ENCODE results near the gene CD300LG. TPM values are rescaled to one million over a fixed set of nuclear protein-coding genes. Genes with fewer than 3 reads are reported as not detected.

The CD300LG gene
- total RNA-seq, 1 experiment from 2014 or later: not detected

DNA sequence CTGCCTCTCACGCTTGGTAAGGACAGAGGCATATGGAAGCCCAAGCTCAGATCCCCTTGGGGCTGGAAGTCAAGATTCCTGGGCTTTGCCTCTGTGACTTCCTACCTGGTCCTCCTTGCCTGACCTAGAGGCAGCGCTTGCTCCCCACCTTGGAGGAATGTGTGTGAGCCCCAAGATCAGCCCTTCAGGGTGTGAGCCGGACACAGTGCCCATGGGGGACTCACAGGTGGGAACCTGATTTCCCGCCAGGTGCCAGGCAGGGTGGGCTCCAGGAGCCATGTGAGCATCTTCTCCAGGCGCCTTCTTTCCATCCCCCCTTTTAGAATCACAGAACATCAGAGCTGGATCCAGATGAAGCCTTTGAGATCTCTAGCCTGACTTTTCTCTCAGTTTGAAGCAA is 10.2 kb downstream of the CD300LG start:
- Histone ChIP-seq H3K79me2 (ENCODE audit: insufficient read depth, low read length) (no peaks in the 10 kb centered on the region), H3K27me3 (ENCODE audit: insufficient read depth, low read length) (no peaks in the 10 kb centered on the region), H3K4me1 (ENCODE audit: control insufficient read depth in 1 of 2, insufficient read depth in 2 of 2, low read length in 2 of 2) (no peaks in the 10 kb centered on the region), H3K9ac (ENCODE audit: low read length) (no peak overlapping the region), H2AFZ (ENCODE audit: low read depth, low read length, poor library complexity, severe bottlenecking) (no peak overlapping the region), H3K36me3 (ENCODE audit: control insufficient read depth in 1 of 2, insufficient read depth in 2 of 2, low read length in 2 of 2) (no peaks in the 10 kb centered on the region), H4K20me1 (ENCODE audit: insufficient read depth) (no peaks in the 10 kb centered on the region), H3K9me2 (ENCODE audit: insufficient read depth) (no peaks in the 10 kb centered on the region), H3K9me3 (ENCODE audit: control insufficient read depth in 1 of 2, insufficient read depth in 1 of 2, low read depth in 1 of 2, low read length in 2 of 2) (no peaks in the 10 kb centered on the region), H3K4me2 (ENCODE audit: low read length) (no peak overlapping the region), H3K27ac (ENCODE audit: low read depth, low read length) (no peak overlapping the region), H3K4me3 (replicated peaks in 1 of 2; ENCODE audit: low read depth in 1 of 2, low read length in 2 of 2) (no peak overlapping the region)
- RAD21 ChIA-PET (ENCODE audit: low non-redundant PET in 1 of 2, low total read pairs in 2 of 2, uncharacterized antibody in 2 of 2, unreplicated experiment in 2 of 2): no interaction called here
- POLR2A ChIA-PET: no interaction called here
- intact Hi-C loops (cut with micrococcal nuclease): no loop called here
- BruUV-seq (replicated peaks): no TSS peak
- CTCF ChIA-PET: interaction anchor here (1.0 kb wide), 1 partner anchor 11 kb away, joined by 3 read pairs; no protein-coding TSS in a partner anchor
- TF ChIP-seq ZNF274 (IDR thresholded peaks at IDR 0.05; ENCODE audit: low read depth, low read length) (no peak), SP1 (IDR thresholded peaks at IDR 0.05; ENCODE audit: low read depth) (no peak), TCF7L2 (IDR thresholded peaks at IDR 0.05; ENCODE audit: borderline replicate concordance, extremely low read depth, insufficient read depth, insufficient read length) (no peak), ATF3 (IDR thresholded peaks at IDR 0.05) (no peak), ELF1 (IDR thresholded peaks at IDR 0.05; ENCODE audit: borderline replicate concordance, low read depth) (no peak), RAD21 (IDR thresholded peaks at IDR 0.05; ENCODE audit: low read depth) (no peak), SRF (IDR thresholded peaks at IDR 0.05; ENCODE audit: low read depth) (no peak), FOSL1 (IDR thresholded peaks at IDR 0.05; ENCODE audit: low read depth) (no peak)
- TF ChIP-seq, protein P1, sequence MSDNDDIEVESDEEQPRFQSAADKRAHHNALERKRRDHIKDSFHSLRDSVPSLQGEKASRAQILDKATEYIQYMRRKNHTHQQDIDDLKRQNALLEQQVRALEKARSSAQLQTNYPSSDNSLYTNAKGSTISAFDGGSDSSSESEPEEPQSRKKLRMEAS (IDR thresholded peaks at IDR 0.05): no peak
- TF ChIP-seq, protein P2, sequence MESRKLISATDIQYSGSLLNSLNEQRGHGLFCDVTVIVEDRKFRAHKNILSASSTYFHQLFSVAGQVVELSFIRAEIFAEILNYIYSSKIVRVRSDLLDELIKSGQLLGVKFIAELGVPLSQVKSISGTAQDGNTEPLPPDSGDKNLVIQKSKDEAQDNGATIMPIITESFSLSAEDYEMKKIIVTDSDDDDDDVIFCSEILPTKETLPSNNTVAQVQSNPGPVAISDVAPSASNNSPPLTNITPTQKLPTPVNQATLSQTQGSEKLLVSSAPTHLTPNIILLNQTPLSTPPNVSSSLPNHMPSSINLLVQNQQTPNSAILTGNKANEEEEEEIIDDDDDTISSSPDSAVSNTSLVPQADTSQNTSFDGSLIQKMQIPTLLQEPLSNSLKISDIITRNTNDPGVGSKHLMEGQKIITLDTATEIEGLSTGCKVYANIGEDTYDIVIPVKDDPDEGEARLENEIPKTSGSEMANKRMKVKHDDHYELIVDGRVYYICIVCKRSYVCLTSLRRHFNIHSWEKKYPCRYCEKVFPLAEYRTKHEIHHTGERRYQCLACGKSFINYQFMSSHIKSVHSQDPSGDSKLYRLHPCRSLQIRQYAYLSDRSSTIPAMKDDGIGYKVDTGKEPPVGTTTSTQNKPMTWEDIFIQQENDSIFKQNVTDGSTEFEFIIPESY (IDR thresholded peaks at IDR 0.05; ENCODE audit: extremely low read depth, insufficient replicate concordance, low read length): no peak
- TF ChIP-seq, protein P3, sequence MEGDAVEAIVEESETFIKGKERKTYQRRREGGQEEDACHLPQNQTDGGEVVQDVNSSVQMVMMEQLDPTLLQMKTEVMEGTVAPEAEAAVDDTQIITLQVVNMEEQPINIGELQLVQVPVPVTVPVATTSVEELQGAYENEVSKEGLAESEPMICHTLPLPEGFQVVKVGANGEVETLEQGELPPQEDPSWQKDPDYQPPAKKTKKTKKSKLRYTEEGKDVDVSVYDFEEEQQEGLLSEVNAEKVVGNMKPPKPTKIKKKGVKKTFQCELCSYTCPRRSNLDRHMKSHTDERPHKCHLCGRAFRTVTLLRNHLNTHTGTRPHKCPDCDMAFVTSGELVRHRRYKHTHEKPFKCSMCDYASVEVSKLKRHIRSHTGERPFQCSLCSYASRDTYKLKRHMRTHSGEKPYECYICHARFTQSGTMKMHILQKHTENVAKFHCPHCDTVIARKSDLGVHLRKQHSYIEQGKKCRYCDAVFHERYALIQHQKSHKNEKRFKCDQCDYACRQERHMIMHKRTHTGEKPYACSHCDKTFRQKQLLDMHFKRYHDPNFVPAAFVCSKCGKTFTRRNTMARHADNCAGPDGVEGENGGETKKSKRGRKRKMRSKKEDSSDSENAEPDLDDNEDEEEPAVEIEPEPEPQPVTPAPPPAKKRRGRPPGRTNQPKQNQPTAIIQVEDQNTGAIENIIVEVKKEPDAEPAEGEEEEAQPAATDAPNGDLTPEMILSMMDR (IDR thresholded peaks at IDR 0.05 in 2 of 3, conservative IDR thresholded peaks at IDR 0.05 in 1 of 3; ENCODE audit: borderline replicate concordance in 1 of 3, insufficient read depth in 1 of 3, low read depth in 2 of 3, low read length in 2 of 3): no peak
- DNase-seq (ENCODE audit: low read depth, low spot score): no peak
- no peak for ATAC-seq
